Measurements from ENCODE around the gene NPAS2.

- TF ChIP-seq POLR2A (IDR thresholded peaks at IDR 0.05) (no peak), CTCF (IDR thresholded peaks at IDR 0.05) (no peak)
These were observed 138.2 kb downstream of the NPAS2 start for GRCh38 chr2:100957996-100958653.

Data from breast epithelium (tissue), 3 donors.